HFFc6 (cell line): ENCODE measurements around the gene CYP26B1. TPM values are rescaled to one million over a fixed set of nuclear protein-coding genes. Genes with fewer than 3 reads are reported as not detected.

Source experiments
- DNase-seq: peaks from one replicate; pipeline ENCODE4 v3.0.0-alpha.2; 2018
- H3K27ac Mint-ChIP-seq: 2 replicates; pipeline ENCODE4 v1.8.0; 2020; ENCODE audit warnings: mild to moderate bottlenecking, mixed read lengths
- H3K27me3 Mint-ChIP-seq: 2 replicates; pipeline ENCODE4 v1.8.0; 2021; ENCODE audit warnings: mild to moderate bottlenecking, moderate library complexity, mixed read lengths; ENCODE audit not compliant: insufficient read depth
- H3K36me3 Mint-ChIP-seq: 2 replicates; pipeline ENCODE4 v1.8.0; 2021; ENCODE audit warnings: low read depth, mixed read lengths
- H3K4me1 Mint-ChIP-seq: 2 replicates; pipeline ENCODE4 v1.8.0; 2020; ENCODE audit warnings: low read depth, mixed read lengths
- H3K4me3 Mint-ChIP-seq: 2 replicates; pipeline ENCODE4 v1.8.0; 2020; ENCODE audit warnings: mild to moderate bottlenecking, moderate library complexity, mixed read lengths
- H3K9me3 Mint-ChIP-seq: 2 replicates; pipeline ENCODE4 v1.8.0; 2020; ENCODE audit warnings: mild to moderate bottlenecking, mixed read lengths
- long read RNA-seq: library from polyadenylated mRNA; unstranded; transcript quantifications from one replicate; pipeline ENCODE4 v2.0.0, GENCODE V29; 2019
- total RNA-seq, 6 experiments: library from RNA; stranded (reverse); fragmentation: NEBNext Ultra II Directional; extraction: Animal tissue kit (Norgen Biotek cat#: 25700); gene quantifications; 2 replicates in 1 of 6; 3 replicates in 5 of 6; pipeline ENCODE4 v1.2.3, GENCODE V29; 2021
- TF ChIP-seq, protein P1 (sequence below): fragments of 200-600 bp; sonication (generic); IDR thresholded peaks from 2 replicates; pipeline ENCODE4 v1.5.0; 2021; ENCODE audit warnings: antibody characterized with exemption, mild to moderate bottlenecking

CYP26B1 gene, protein sequence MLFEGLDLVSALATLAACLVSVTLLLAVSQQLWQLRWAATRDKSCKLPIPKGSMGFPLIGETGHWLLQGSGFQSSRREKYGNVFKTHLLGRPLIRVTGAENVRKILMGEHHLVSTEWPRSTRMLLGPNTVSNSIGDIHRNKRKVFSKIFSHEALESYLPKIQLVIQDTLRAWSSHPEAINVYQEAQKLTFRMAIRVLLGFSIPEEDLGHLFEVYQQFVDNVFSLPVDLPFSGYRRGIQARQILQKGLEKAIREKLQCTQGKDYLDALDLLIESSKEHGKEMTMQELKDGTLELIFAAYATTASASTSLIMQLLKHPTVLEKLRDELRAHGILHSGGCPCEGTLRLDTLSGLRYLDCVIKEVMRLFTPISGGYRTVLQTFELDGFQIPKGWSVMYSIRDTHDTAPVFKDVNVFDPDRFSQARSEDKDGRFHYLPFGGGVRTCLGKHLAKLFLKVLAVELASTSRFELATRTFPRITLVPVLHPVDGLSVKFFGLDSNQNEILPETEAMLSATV
- total RNA-seq: under 1 TPM in 5 of 6 experiments, not detected in 1; 0.05 to 0.66 (median 0.14) TPM
- long read RNA-seq: 0 reads

DNA sequence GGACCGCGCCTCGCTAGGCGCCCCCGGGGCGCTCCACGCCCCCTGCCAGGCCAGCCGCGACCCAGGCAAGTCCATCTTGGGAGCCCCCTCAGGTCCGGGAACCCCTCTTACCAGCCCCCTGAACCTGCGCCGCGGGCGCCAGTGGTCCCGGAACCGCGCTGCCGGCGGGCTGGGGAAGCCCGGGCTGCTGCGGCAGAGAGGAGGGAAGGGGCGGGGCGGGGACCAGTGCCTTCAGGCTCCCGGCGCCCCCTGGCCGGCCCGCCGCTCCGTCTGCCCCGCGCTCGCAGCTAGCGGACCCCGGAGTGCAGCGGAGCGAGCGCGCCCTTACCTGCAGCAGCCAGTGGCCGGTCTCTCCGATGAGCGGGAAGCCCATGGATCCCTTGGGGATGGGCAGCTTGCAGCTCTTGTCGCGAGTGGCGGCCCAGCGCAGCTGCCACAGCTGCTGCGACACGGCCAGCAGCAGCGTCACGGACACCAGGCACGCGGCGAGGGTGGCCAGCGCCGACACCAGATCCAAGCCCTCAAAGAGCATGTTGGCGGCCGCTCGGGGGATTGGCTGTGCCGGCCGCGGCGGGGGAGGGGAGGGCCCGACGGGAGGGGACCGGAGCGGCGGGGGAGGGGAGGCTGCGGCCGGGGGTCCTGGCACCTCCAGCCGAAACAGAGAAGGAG, at the start of gene CYP26B1:
CYP26B1 (minus strand) TSS at position 560 of the 669 bp plus-strand sequence; CDS start at position 532, 28 bp downstream.
- TF ChIP-seq, protein P1, sequence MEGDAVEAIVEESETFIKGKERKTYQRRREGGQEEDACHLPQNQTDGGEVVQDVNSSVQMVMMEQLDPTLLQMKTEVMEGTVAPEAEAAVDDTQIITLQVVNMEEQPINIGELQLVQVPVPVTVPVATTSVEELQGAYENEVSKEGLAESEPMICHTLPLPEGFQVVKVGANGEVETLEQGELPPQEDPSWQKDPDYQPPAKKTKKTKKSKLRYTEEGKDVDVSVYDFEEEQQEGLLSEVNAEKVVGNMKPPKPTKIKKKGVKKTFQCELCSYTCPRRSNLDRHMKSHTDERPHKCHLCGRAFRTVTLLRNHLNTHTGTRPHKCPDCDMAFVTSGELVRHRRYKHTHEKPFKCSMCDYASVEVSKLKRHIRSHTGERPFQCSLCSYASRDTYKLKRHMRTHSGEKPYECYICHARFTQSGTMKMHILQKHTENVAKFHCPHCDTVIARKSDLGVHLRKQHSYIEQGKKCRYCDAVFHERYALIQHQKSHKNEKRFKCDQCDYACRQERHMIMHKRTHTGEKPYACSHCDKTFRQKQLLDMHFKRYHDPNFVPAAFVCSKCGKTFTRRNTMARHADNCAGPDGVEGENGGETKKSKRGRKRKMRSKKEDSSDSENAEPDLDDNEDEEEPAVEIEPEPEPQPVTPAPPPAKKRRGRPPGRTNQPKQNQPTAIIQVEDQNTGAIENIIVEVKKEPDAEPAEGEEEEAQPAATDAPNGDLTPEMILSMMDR: no peak
- no peak for DNase-seq
- Mint-ChIP-seq H3K27me3 (peaks cover 47% of the 10 kb centered on the region), H3K4me3 (peak within 1 kb of the TSS; percentile 75), H3K27ac (no peak within 1 kb of the TSS), H3K36me3 (peaks cover 5% of the 10 kb centered on the region; the same call in 1 of the 2 replicates), H3K4me1 (peaks cover 35% of the 10 kb centered on the region), H3K9me3 (no peaks in the 10 kb centered on the region; the same call in 1 of the 2 replicates)

DNA sequence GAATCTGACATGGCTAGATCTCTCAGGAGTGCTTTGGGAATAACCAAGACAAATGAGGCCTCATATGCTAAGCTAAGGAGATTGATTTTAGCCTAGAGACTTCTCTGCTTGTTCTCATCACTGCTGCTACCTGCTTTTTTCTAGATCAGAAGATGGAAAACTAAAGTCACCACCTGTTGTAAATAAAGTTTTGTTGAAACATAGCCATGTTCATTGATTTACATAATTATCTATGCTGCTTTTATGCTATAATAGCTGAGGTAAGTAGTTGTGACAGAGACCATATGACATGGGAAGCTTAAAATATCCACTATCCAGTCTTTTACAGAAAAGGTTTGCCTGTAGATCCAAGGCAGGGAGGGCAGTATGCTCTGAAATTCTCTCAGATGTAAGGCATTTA, 46.1 kb upstream of the CYP26B1 start:
- Mint-ChIP-seq H3K9me3 (no peaks in the 10 kb centered on the region), H3K4me1 (peaks cover 7% of the 10 kb centered on the region), H3K27me3 (no peaks in the 10 kb centered on the region; the same call in 1 of the 2 replicates), H3K36me3 (no peaks in the 10 kb centered on the region), H3K4me3 (no peak overlapping the region), H3K27ac (no peak overlapping the region)
- no peak for DNase-seq
- TF ChIP-seq, protein P1: no peak

DNA sequence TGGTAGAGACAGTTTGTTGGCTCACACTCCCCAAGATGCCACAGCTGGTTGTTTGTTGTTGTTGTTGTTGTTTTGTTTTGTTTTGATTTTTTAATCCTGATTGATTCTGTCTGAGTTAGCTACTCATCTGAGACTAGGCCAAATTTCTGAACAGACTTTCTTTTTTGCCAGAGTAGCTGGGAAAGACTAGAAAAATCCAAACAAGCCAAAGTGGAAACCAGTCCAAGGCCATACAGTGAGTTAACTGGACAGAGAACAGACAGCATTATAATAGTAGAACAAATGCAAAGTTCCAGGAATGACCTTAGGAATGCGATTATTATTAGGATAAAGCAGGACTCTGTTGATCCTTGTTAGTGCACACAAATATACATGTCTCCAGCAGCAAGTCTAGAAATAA, 43.8 kb upstream of the CYP26B1 start:
- Mint-ChIP-seq H3K27me3 (no peaks in the 10 kb centered on the region; the same call in 1 of the 2 replicates), H3K4me1 (no peaks in the 10 kb centered on the region)

DNA sequence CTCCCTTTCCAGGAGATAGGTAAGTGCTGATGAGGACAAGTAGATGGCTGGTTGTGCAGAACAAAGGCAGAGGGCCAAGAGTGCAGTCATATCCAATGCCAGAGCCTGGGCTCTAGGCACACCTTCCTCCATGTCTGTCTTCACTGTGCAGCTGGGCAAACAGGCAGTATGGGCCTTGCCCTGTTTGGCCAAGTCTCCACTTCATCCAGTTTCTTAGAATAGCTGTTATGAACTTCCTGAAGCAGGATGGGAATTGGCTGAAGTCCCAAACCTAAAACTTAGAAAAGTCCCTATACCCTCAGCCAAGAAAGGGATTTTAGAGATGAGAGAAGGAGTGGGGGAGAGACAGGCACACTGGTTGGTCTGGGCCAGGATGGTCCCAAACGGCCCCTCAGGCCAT, 37.5 kb upstream of the CYP26B1 start:
- TF ChIP-seq, protein P1: no peak
- Mint-ChIP-seq H3K4me1 (no peaks in the 10 kb centered on the region), H3K27me3 (no peaks in the 10 kb centered on the region), H3K36me3 (peaks cover 4% of the 10 kb centered on the region; the same call in 1 of the 2 replicates), H3K27ac (no peak overlapping the region), H3K4me3 (no peak overlapping the region), H3K9me3 (no peaks in the 10 kb centered on the region)
- DNase-seq: no peak

More for the DNA sequence above, 43.8 kb upstream of the CYP26B1 start:
- TF ChIP-seq, protein P1: no peak
- peaks cover 4% of the 10 kb centered on the region; the same call in 1 of the 2 replicates for H3K36me3 Mint-ChIP-seq
- no peak overlapping the region for H3K4me3 Mint-ChIP-seq
- no peak for DNase-seq
- no peak overlapping the region for H3K27ac Mint-ChIP-seq
- H3K9me3 Mint-ChIP-seq: no peaks in the 10 kb centered on the region

DNA sequence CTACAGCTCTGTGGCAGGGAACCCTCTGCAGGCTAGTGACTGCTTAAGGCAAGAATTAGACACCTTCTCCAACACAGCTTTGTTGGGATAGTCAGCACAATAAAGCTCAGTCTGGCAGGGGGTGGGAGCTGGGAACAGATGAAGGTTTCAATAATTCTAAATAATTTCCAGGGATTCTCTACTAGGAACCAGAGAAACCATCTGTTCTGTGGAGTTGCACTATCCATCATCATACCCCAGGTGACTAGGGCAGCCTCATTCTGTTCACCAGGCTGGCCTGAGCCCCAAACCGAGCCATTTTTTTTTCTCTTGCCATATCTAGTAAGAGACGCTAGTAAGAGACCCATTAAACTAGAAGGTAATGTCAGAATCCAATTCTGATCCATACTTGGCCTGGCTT, 35.8 kb upstream of the CYP26B1 start:
- no peaks in the 10 kb centered on the region for H3K4me1 Mint-ChIP-seq
- H3K4me3 Mint-ChIP-seq: no peak overlapping the region
- H3K9me3 Mint-ChIP-seq: no peaks in the 10 kb centered on the region
- H3K27me3 Mint-ChIP-seq: no peaks in the 10 kb centered on the region
- TF ChIP-seq, protein P1: no peak
- peaks cover 9% of the 10 kb centered on the region; the same call in 1 of the 2 replicates for H3K36me3 Mint-ChIP-seq
- H3K27ac Mint-ChIP-seq: no peak overlapping the region
- no peak for DNase-seq
